ENCODE results near the gene C21orf58. TPM values are rescaled to one million over a fixed set of nuclear protein-coding genes. Genes with fewer than 3 reads are reported as not detected.
A peak's percentile ranks its signal among the peaks of the same experiment; 100 is the strongest.
"Not testable (repeated sequence)": the region's sequence is repeated elsewhere in the genome, so short reads cannot be mapped to it uniquely, and the experiment has no call there.

Gene C21orf58
- total RNA-seq, 2 experiments from 2014 or later = 50.1 to 53.9 TPM

- H3K4me3 Mint-ChIP-seq = no peak overlapping the region
- DNase-seq = no peak
Observed at GRCh38 chr21:46312949-46313348, 10.7 kb downstream of the C21orf58 start.

GRCh38 chr21:46311568-46311967 is 12.1 kb downstream of the C21orf58 start:
- no peak overlapping the region for H3K27ac Mint-ChIP-seq
- no peaks in the 10 kb centered on the region for H3K27me3 Mint-ChIP-seq
- peaks cover 3% of the 10 kb centered on the region for H3K4me1 Mint-ChIP-seq
- POLR2A ChIA-PET = no interaction called here
- H3K4me3 Mint-ChIP-seq = no peak overlapping the region
- ATAC-seq (ENCODE audit: low read depth) (no peak), DNase-seq (no peak)
- H3K9me3 Mint-ChIP-seq = no peaks in the 10 kb centered on the region
- peaks cover 39% of the 10 kb centered on the region for H3K36me3 Mint-ChIP-seq

More at GRCh38 chr21:46312949-46313348, 10.7 kb downstream of the C21orf58 start:
- no peak for ATAC-seq (ENCODE audit: low read depth)
- H3K9me3 Mint-ChIP-seq = no peaks in the 10 kb centered on the region
- peaks cover 31% of the 10 kb centered on the region for H3K36me3 Mint-ChIP-seq
- no peaks in the 10 kb centered on the region for H3K4me1 Mint-ChIP-seq
- POLR2A ChIA-PET = interaction anchor here (1.5 kb wide), 1 partner anchor 10 kb away, joined by 3 read pairs; no protein-coding TSS in a partner anchor
- no peak overlapping the region for H3K27ac Mint-ChIP-seq
- H3K27me3 Mint-ChIP-seq = no peaks in the 10 kb centered on the region

- H3K27ac Mint-ChIP-seq; ATAC-seq (ENCODE audit: low read depth); H3K27me3 Mint-ChIP-seq; H3K4me1 Mint-ChIP-seq; DNase-seq; H3K4me3 Mint-ChIP-seq; POLR2A ChIA-PET; H3K9me3 Mint-ChIP-seq: not testable (repeated sequence)
- peaks cover 35% of the 10 kb centered on the region for H3K36me3 Mint-ChIP-seq
Observed at GRCh38 chr21:46310260-46310659, 13.4 kb downstream of the C21orf58 start.

GRCh38 chr21:46308431-46308830 is 15.2 kb downstream of the C21orf58 start:
- POLR2A ChIA-PET = interaction anchor here (0.7 kb wide), 1 partner anchor 30 kb away, joined by 3 read pairs; no protein-coding TSS in a partner anchor
- ATAC-seq (ENCODE audit: low read depth) (no peak), DNase-seq (no peak)
- no peak overlapping the region for H3K4me3 Mint-ChIP-seq
- H3K27ac Mint-ChIP-seq = no peak overlapping the region
- peaks cover 39% of the 10 kb centered on the region for H3K36me3 Mint-ChIP-seq
- H3K4me1 Mint-ChIP-seq = peaks cover 4% of the 10 kb centered on the region
- H3K27me3 Mint-ChIP-seq = no peaks in the 10 kb centered on the region
- no peaks in the 10 kb centered on the region for H3K9me3 Mint-ChIP-seq

GRCh38 chr21:46307625-46308024 is 16.0 kb downstream of the C21orf58 start:
- peaks cover 37% of the 10 kb centered on the region for H3K36me3 Mint-ChIP-seq
- POLR2A ChIA-PET = interaction anchor here (0.7 kb wide), 1 partner anchor 31 kb away, joined by 3 read pairs; no protein-coding TSS in a partner anchor
- H3K4me3 Mint-ChIP-seq = no peak overlapping the region
- ATAC-seq (ENCODE audit: low read depth) (no peak), DNase-seq (no peak)
- H3K27ac Mint-ChIP-seq = no peak overlapping the region
- H3K4me1 Mint-ChIP-seq = peaks cover 4% of the 10 kb centered on the region
- H3K27me3 Mint-ChIP-seq = no peaks in the 10 kb centered on the region
- H3K9me3 Mint-ChIP-seq = no peaks in the 10 kb centered on the region

GRCh38 chr21:46304955-46305354 is 18.7 kb downstream of the C21orf58 start:
- H3K36me3 Mint-ChIP-seq = peaks cover 28% of the 10 kb centered on the region
- peaks cover 4% of the 10 kb centered on the region for H3K4me1 Mint-ChIP-seq
- POLR2A ChIA-PET = no interaction called here
- no peaks in the 10 kb centered on the region for H3K27me3 Mint-ChIP-seq
- ATAC-seq (ENCODE audit: low read depth) (no peak), DNase-seq (no peak)
- H3K4me3 Mint-ChIP-seq = no peak overlapping the region
- no peak overlapping the region for H3K27ac Mint-ChIP-seq
- no peaks in the 10 kb centered on the region for H3K9me3 Mint-ChIP-seq

GRCh38 chr21:46304437-46304836 is 19.2 kb downstream of the C21orf58 start:
- H3K9me3 Mint-ChIP-seq = no peaks in the 10 kb centered on the region
- no peak for ATAC-seq (ENCODE audit: low read depth)
- no peak overlapping the region for H3K4me3 Mint-ChIP-seq

GRCh38 chr21:46301759-46302158 is 21.9 kb downstream of the C21orf58 start:
- DNase-seq (no peak), ATAC-seq (ENCODE audit: low read depth) (no peak)
- Mint-ChIP-seq H3K9me3 (no peaks in the 10 kb centered on the region), H3K27me3 (no peaks in the 10 kb centered on the region), H3K4me1 (peaks cover 4% of the 10 kb centered on the region), H3K4me3 (no peak overlapping the region), H3K36me3 (peaks cover 32% of the 10 kb centered on the region), H3K27ac (no peak overlapping the region)
- POLR2A ChIA-PET = interaction anchor here (1.9 kb wide), 1 partner anchor 22 kb away, joined by 5 read pairs; the partner anchor contains the start of gene C21orf58

More at GRCh38 chr21:46304437-46304836, 19.2 kb downstream of the C21orf58 start:
- H3K36me3 Mint-ChIP-seq = peaks cover 30% of the 10 kb centered on the region
- no peaks in the 10 kb centered on the region for H3K27me3 Mint-ChIP-seq
- peaks cover 4% of the 10 kb centered on the region for H3K4me1 Mint-ChIP-seq
- DNase-seq = no peak
- H3K27ac Mint-ChIP-seq = no peak overlapping the region
- POLR2A ChIA-PET = no interaction called here

- Mint-ChIP-seq H3K4me3 (no peak overlapping the region), H3K9me3 (no peaks in the 10 kb centered on the region), H3K27ac (no peak overlapping the region), H3K27me3 (no peaks in the 10 kb centered on the region), H3K36me3 (peaks cover 26% of the 10 kb centered on the region), H3K4me1 (peaks cover 13% of the 10 kb centered on the region)
- POLR2A ChIA-PET = interaction anchor here (0.7 kb wide), 1 partner anchor 161 kb away, joined by 5 read pairs; no protein-coding TSS in a partner anchor
- ATAC-seq (ENCODE audit: low read depth) = no peak
- DNase-seq = no peak
Observed at GRCh38 chr21:46299167-46299566, 24.5 kb downstream of the C21orf58 start.

- ATAC-seq (ENCODE audit: low read depth) = no peak
- Mint-ChIP-seq H3K36me3 (peaks cover 21% of the 10 kb centered on the region), H3K27ac (no peak overlapping the region), H3K9me3 (no peaks in the 10 kb centered on the region), H3K4me1 (peaks cover 13% of the 10 kb centered on the region), H3K4me3 (peak overlapping the region; percentile 59), H3K27me3 (no peaks in the 10 kb centered on the region)
- DNase-seq = peak; percentile 48
- POLR2A ChIA-PET = interaction anchor here (0.9 kb wide), 1 partner anchor 28 kb away, joined by 4 read pairs; a partner anchor contains a TSS
Observed at GRCh38 chr21:46297338-46298271, 26.1 kb downstream of the C21orf58 start.

GRCh38 chr21:46295996-46296752 is 27.5 kb downstream of the C21orf58 start:
- H3K36me3 Mint-ChIP-seq = peaks cover 33% of the 10 kb centered on the region
- peaks cover 16% of the 10 kb centered on the region for H3K4me1 Mint-ChIP-seq
- peak overlapping the region; percentile 67 for H3K4me3 Mint-ChIP-seq
- POLR2A ChIA-PET = interaction anchor here (0.6 to 1.3 kb wide), 5 partner anchors 27 to 212 kb away, joined by 3 to 5 read pairs (median 4); no protein-coding TSS in a partner anchor
- peaks cover 3% of the 10 kb centered on the region for H3K9me3 Mint-ChIP-seq
- no peaks in the 10 kb centered on the region for H3K27me3 Mint-ChIP-seq
- peak overlapping the region; percentile 75 for H3K27ac Mint-ChIP-seq
- peak; percentile 81 for ATAC-seq (ENCODE audit: low read depth)
- DNase-seq = peak; percentile 66

- Mint-ChIP-seq H3K4me1 (peaks cover 19% of the 10 kb centered on the region), H3K36me3 (peaks cover 29% of the 10 kb centered on the region), H3K4me3 (peak overlapping the region; percentile 30), H3K27ac (peak overlapping the region; percentile 75), H3K27me3 (no peaks in the 10 kb centered on the region), H3K9me3 (peaks cover 3% of the 10 kb centered on the region)
- ATAC-seq (ENCODE audit: low read depth) (no peak), DNase-seq (no peak)
- POLR2A ChIA-PET = interaction anchor here (0.7 to 1.3 kb wide), 2 partner anchors 11 to 27 kb away, joined by 3 to 5 read pairs; no protein-coding TSS in a partner anchor
Observed at GRCh38 chr21:46295177-46295770, 28.4 kb downstream of the C21orf58 start.

All from activated naive CD8-positive, alpha-beta T cell treated with anti-CD3 and anti-CD28 coated beads, Interleukin-2, amount 10 ng/mL, durations not matched to agents 7 days and 5 days (primary cell).